Measurements from ENCODE around the gene PPP2R5C. TPM values are rescaled to one million over a fixed set of nuclear protein-coding genes. Genes with fewer than 3 reads are reported as not detected.

Gene PPP2R5C
- polyA plus RNA-seq, 1 donor from 2014 or later = 111 TPM

DNA sequence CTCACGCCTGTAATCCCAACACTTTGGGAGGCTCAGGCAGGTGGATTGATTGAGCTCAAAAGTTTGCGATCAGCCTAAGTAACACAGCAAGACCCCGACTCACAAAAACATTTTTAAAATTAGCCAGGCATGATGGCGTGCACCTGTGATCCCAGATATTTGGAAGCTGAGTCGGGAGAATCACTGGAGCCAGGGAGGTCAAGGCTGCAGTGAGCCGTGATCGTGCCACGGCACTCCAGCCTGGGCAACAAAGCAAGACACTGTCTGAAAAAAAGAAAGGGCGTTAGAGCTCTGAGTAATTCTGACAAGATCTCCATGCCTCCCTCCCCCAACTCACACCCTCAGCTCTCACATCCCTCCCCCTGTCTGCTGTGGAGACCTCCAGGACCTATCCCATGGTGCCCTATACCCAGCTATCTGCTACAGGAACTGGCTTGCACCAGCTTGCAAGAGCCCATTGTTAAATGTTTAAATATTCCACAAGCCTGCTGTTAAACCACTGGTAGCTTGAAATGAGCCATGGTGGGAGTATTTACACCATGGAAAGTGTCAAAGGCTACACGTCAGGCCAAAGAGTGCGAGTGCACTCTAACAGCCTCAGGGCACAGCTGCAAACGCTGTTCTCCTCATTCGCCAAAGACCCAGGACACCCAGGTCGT, 35.1 kb upstream of the PPP2R5C start:
- no peak overlapping the region for H3K4me2 ChIP-seq (ENCODE audit: low read length)
- H3K9ac ChIP-seq (ENCODE audit: low read length) = no peak overlapping the region
- no peak overlapping the region for H3K4me3 ChIP-seq (ENCODE audit: low read length)
- TF ChIP-seq POLR2AphosphoS5 (IDR thresholded peaks at IDR 0.05) (no peak), EZH2 (IDR thresholded peaks at IDR 0.05; ENCODE audit: borderline replicate concordance, insufficient read depth, low read length, poor library complexity, severe bottlenecking) (no peak), MXI1 (conservative IDR thresholded peaks at IDR 0.05; ENCODE audit: poor library complexity, severe bottlenecking) (no peak), CTCF (IDR thresholded peaks at IDR 0.05; ENCODE audit: poor library complexity, severe bottlenecking) (no peak), RAD21 (conservative IDR thresholded peaks at IDR 0.05) (no peak), TAF1 (IDR thresholded peaks at IDR 0.05; ENCODE audit: low read depth) (no peak), SMC3 (conservative IDR thresholded peaks at IDR 0.05; ENCODE audit: poor library complexity) (no peak), EP300 (conservative IDR thresholded peaks at IDR 0.05; ENCODE audit: poor library complexity, severe bottlenecking) (no peak)
- TF ChIP-seq, protein P1, sequence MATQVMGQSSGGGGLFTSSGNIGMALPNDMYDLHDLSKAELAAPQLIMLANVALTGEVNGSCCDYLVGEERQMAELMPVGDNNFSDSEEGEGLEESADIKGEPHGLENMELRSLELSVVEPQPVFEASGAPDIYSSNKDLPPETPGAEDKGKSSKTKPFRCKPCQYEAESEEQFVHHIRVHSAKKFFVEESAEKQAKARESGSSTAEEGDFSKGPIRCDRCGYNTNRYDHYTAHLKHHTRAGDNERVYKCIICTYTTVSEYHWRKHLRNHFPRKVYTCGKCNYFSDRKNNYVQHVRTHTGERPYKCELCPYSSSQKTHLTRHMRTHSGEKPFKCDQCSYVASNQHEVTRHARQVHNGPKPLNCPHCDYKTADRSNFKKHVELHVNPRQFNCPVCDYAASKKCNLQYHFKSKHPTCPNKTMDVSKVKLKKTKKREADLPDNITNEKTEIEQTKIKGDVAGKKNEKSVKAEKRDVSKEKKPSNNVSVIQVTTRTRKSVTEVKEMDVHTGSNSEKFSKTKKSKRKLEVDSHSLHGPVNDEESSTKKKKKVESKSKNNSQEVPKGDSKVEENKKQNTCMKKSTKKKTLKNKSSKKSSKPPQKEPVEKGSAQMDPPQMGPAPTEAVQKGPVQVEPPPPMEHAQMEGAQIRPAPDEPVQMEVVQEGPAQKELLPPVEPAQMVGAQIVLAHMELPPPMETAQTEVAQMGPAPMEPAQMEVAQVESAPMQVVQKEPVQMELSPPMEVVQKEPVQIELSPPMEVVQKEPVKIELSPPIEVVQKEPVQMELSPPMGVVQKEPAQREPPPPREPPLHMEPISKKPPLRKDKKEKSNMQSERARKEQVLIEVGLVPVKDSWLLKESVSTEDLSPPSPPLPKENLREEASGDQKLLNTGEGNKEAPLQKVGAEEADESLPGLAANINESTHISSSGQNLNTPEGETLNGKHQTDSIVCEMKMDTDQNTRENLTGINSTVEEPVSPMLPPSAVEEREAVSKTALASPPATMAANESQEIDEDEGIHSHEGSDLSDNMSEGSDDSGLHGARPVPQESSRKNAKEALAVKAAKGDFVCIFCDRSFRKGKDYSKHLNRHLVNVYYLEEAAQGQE (IDR thresholded peaks at IDR 0.05; ENCODE audit: borderline replicate concordance) = no peak
- H3K9me2 ChIP-seq (ENCODE audit: insufficient read depth, low read length) = no peaks in the 10 kb centered on the region
- no peaks in the 10 kb centered on the region for H3K36me3 ChIP-seq (ENCODE audit: insufficient read depth, low read length)
- H3K79me2 ChIP-seq (replicated peaks; ENCODE audit: insufficient read depth, low read length) = no peaks in the 10 kb centered on the region
- no peaks in the 10 kb centered on the region for H3K9me3 ChIP-seq (ENCODE audit: low read length)
- H2AFZ ChIP-seq (ENCODE audit: low read depth, low read length) = no peak overlapping the region
- no peak overlapping the region for H3K27ac ChIP-seq (ENCODE audit: low read length)
- no peaks in the 10 kb centered on the region for H3F3A ChIP-seq (ENCODE audit: insufficient read depth, low read length, poor library complexity, severe bottlenecking)
- no peaks in the 10 kb centered on the region for H4K20me1 ChIP-seq (ENCODE audit: insufficient read depth)
- no peaks in the 10 kb centered on the region for H3K27me3 ChIP-seq (ENCODE audit: insufficient read depth, low read depth, low read length)

- Histone ChIP-seq H3K36me3 (ENCODE audit: insufficient read depth, low read length) (no peaks in the 10 kb centered on the region), H3K27me3 (ENCODE audit: insufficient read depth, low read depth, low read length) (no peaks in the 10 kb centered on the region), H3K27ac (ENCODE audit: low read length) (no peak overlapping the region), H3K9me2 (ENCODE audit: insufficient read depth, low read length) (no peaks in the 10 kb centered on the region), H3K9me3 (ENCODE audit: low read length) (no peaks in the 10 kb centered on the region), H3K4me3 (ENCODE audit: low read length) (no peak overlapping the region), H2AFZ (ENCODE audit: low read depth, low read length) (no peak overlapping the region), H3K4me2 (ENCODE audit: low read length) (no peak overlapping the region), H3K79me2 (replicated peaks; ENCODE audit: insufficient read depth, low read length) (no peaks in the 10 kb centered on the region), H3K9ac (ENCODE audit: low read length) (no peak overlapping the region), H3F3A (ENCODE audit: insufficient read depth, low read length, poor library complexity, severe bottlenecking) (no peaks in the 10 kb centered on the region), H4K20me1 (ENCODE audit: insufficient read depth) (no peaks in the 10 kb centered on the region)
- no peak for TF ChIP-seq POLR2AphosphoS5 (IDR thresholded peaks at IDR 0.05)
- no peak for TF ChIP-seq SMC3 (conservative IDR thresholded peaks at IDR 0.05; ENCODE audit: poor library complexity)
- TF ChIP-seq, protein P1 (IDR thresholded peaks at IDR 0.05; ENCODE audit: borderline replicate concordance) = no peak
- no peak for TF ChIP-seq EZH2 (IDR thresholded peaks at IDR 0.05; ENCODE audit: borderline replicate concordance, insufficient read depth, low read length, poor library complexity, severe bottlenecking)
- no peak for TF ChIP-seq RAD21 (conservative IDR thresholded peaks at IDR 0.05)
- no peak for TF ChIP-seq MXI1 (conservative IDR thresholded peaks at IDR 0.05; ENCODE audit: poor library complexity, severe bottlenecking)
- no peak for TF ChIP-seq EP300 (conservative IDR thresholded peaks at IDR 0.05; ENCODE audit: poor library complexity, severe bottlenecking)
- no peak for TF ChIP-seq TAF1 (IDR thresholded peaks at IDR 0.05; ENCODE audit: low read depth)
- no peak for TF ChIP-seq CTCF (IDR thresholded peaks at IDR 0.05; ENCODE audit: poor library complexity, severe bottlenecking)
These were observed 34.6 kb upstream of the PPP2R5C start for GRCh38 chr14:101726954-101727302.
